HEK293 (cell line): ENCODE measurements around the gene EFCAB11.

Experiments used
- GFI1B ChIP-seq: fragments of 450-650 bp; formaldehyde crosslinking; IDR thresholded peaks from 2 replicates; pipeline ENCODE4 v1.5.1; 2016; ENCODE audit warnings: missing biosample characterization, missing genetic modification characterization
- HIC1 ChIP-seq: fragments of 450-650 bp; formaldehyde crosslinking; IDR thresholded peaks from 2 replicates; pipeline ENCODE4 v1.5.1; 2016; ENCODE audit warnings: missing biosample characterization, missing genetic modification characterization
- HOXA7 ChIP-seq: sonication (generic); formaldehyde crosslinking; IDR thresholded peaks from 2 replicates; pipeline ENCODE4 v1.8.1; 2022; ENCODE audit warnings: missing genetic modification reagents, borderline replicate concordance
- OSR2 ChIP-seq: fragments of 450-650 bp; formaldehyde crosslinking; IDR thresholded peaks from 2 replicates; pipeline ENCODE4 v1.5.1; 2016; ENCODE audit warnings: missing biosample characterization, missing genetic modification characterization
- PRDM6 ChIP-seq: fragments of 450-650 bp; formaldehyde crosslinking; IDR thresholded peaks from 2 replicates; pipeline ENCODE4 v1.5.1; 2017; ENCODE audit warnings: missing biosample characterization, missing genetic modification characterization
- SP2 ChIP-seq: fragments of 450-650 bp; formaldehyde crosslinking; IDR thresholded peaks from 2 replicates; pipeline ENCODE4 v1.5.1; 2016; ENCODE audit warnings: missing biosample characterization, missing genetic modification characterization
- TCF7L2 ChIP-seq: IDR thresholded peaks from 2 replicates; pipeline ENCODE4 v1.6.1; 2011; ENCODE audit warnings: low read depth, mild to moderate bottlenecking, inconsistent platforms, low read length, moderate library complexity, borderline replicate concordance
- ZBTB44 ChIP-seq: fragments of 450-650 bp; IDR thresholded peaks from 2 replicates; pipeline ENCODE4 v1.5.1; 2018; ENCODE audit warnings: missing biosample characterization, mild to moderate bottlenecking, missing genetic modification characterization
- ZIC2 ChIP-seq: fragments of 450-650 bp; formaldehyde crosslinking; IDR thresholded peaks from 2 replicates; pipeline ENCODE4 v1.5.1; 2016; ENCODE audit warnings: missing biosample characterization, missing genetic modification characterization
- ZNF16 ChIP-seq: fragments of 450-650 bp; formaldehyde crosslinking; IDR thresholded peaks from 2 replicates; pipeline ENCODE4 v1.5.1; 2016; ENCODE audit warnings: low read depth, missing biosample characterization, missing genetic modification characterization
- ZNF311 ChIP-seq: fragments of 450-650 bp; formaldehyde crosslinking; IDR thresholded peaks from 2 replicates; pipeline ENCODE4 v1.5.1; 2017; ENCODE audit warnings: missing biosample characterization, missing genetic modification characterization, borderline replicate concordance
- ZNF324 ChIP-seq: fragments of 450-650 bp; formaldehyde crosslinking; IDR thresholded peaks from 2 replicates; pipeline ENCODE4 v1.5.1; 2016; ENCODE audit warnings: missing biosample characterization, missing genetic modification characterization
- ZNF501 ChIP-seq: fragments of 450-650 bp; formaldehyde crosslinking; IDR thresholded peaks from 2 replicates; pipeline ENCODE4 v1.5.1; 2016; ENCODE audit warnings: missing biosample characterization, missing genetic modification characterization
- ZNF513 ChIP-seq: fragments of 450-650 bp; IDR thresholded peaks from 2 replicates; pipeline ENCODE4 v1.5.1; 2018; ENCODE audit warnings: missing biosample characterization, missing genetic modification characterization
- ZNF530 ChIP-seq: fragments of 450-650 bp; formaldehyde crosslinking; IDR thresholded peaks from 2 replicates; pipeline ENCODE4 v1.5.1; 2016; ENCODE audit warnings: low read depth, missing biosample characterization, missing genetic modification characterization
- ZNF544 ChIP-seq: fragments of 450-650 bp; formaldehyde crosslinking; IDR thresholded peaks from 2 replicates; pipeline ENCODE4 v1.5.0; 2017; ENCODE audit warnings: missing biosample characterization, missing genetic modification characterization
- ZNF660 ChIP-seq: fragments of 450-650 bp; IDR thresholded peaks from 2 replicates; pipeline ENCODE4 v1.5.1; 2018; ENCODE audit warnings: missing biosample characterization, mild to moderate bottlenecking, missing genetic modification characterization
- ZNF704 ChIP-seq: fragments of 450-650 bp; formaldehyde crosslinking; IDR thresholded peaks from 2 replicates; pipeline ENCODE4 v1.5.1; 2016; ENCODE audit warnings: missing biosample characterization, missing genetic modification characterization
- ZNF843 ChIP-seq: fragments of 450-650 bp; formaldehyde crosslinking; IDR thresholded peaks from 2 replicates; pipeline ENCODE4 v1.5.1; 2016; ENCODE audit warnings: missing biosample characterization, missing genetic modification characterization
- TF ChIP-seq, protein P1 (sequence below): fragments of 450-650 bp; formaldehyde crosslinking; IDR thresholded peaks from 2 replicates; pipeline ENCODE4 v1.5.1; 2016; ENCODE audit warnings: missing biosample characterization, missing genetic modification characterization
- TF ChIP-seq, protein P2 (sequence below): fragments of 450-650 bp; formaldehyde crosslinking; IDR thresholded peaks from 2 replicates; pipeline ENCODE4 v1.5.1; 2017; ENCODE audit warnings: missing biosample characterization, missing genetic modification characterization
- TF ChIP-seq, protein P3 (sequence below): fragments of 450-650 bp; formaldehyde crosslinking; IDR thresholded peaks from 2 replicates; pipeline ENCODE4 v1.5.1; 2016; ENCODE audit warnings: missing biosample characterization, missing genetic modification characterization

Gene EFCAB11

GRCh38 chr14:89954070-89955021, at the start of gene EFCAB11 (continued):
- TF ChIP-seq ZBTB44 (tag by site-specific recombination) (no peak), TCF7L2 (no peak), ZNF513 (tag by site-specific recombination) (no peak), ZNF530 (tag by site-specific recombination) (no peak), ZNF704 (tag by site-specific recombination) (no peak), ZNF311 (tag by site-specific recombination) (no peak), GFI1B (tag by site-specific recombination) (no peak), ZNF843 (no peak), ZNF324 (tag by site-specific recombination) (0 out of 2 replicates have a peak, but pooled peaks have one; percentile 33), ZNF660 (tag by site-specific recombination) (no peak), SP2 (tag by site-specific recombination) (peak; percentile 99), ZNF501 (tag by site-specific recombination) (peak; percentile 81; the same call in 1 of the 2 replicates), ZIC2 (tag by site-specific recombination) (no peak), OSR2 (tag by site-specific recombination) (peak; percentile 47; the same call in 1 of the 2 replicates), ZNF544 (tag by site-specific recombination) (no peak), PRDM6 (no peak), HIC1 (peak; percentile 99), ZNF16 (tag by site-specific recombination) (no peak), HOXA7 (no peak)
- TF ChIP-seq, protein P1, sequence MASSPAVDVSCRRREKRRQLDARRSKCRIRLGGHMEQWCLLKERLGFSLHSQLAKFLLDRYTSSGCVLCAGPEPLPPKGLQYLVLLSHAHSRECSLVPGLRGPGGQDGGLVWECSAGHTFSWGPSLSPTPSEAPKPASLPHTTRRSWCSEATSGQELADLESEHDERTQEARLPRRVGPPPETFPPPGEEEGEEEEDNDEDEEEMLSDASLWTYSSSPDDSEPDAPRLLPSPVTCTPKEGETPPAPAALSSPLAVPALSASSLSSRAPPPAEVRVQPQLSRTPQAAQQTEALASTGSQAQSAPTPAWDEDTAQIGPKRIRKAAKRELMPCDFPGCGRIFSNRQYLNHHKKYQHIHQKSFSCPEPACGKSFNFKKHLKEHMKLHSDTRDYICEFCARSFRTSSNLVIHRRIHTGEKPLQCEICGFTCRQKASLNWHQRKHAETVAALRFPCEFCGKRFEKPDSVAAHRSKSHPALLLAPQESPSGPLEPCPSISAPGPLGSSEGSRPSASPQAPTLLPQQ (tag by site-specific recombination): peak; percentile 72
- TF ChIP-seq, protein P2, sequence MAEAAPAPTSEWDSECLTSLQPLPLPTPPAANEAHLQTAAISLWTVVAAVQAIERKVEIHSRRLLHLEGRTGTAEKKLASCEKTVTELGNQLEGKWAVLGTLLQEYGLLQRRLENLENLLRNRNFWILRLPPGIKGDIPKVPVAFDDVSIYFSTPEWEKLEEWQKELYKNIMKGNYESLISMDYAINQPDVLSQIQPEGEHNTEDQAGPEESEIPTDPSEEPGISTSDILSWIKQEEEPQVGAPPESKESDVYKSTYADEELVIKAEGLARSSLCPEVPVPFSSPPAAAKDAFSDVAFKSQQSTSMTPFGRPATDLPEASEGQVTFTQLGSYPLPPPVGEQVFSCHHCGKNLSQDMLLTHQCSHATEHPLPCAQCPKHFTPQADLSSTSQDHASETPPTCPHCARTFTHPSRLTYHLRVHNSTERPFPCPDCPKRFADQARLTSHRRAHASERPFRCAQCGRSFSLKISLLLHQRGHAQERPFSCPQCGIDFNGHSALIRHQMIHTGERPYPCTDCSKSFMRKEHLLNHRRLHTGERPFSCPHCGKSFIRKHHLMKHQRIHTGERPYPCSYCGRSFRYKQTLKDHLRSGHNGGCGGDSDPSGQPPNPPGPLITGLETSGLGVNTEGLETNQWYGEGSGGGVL (tag by site-specific recombination): no peak
- TF ChIP-seq, protein P3, sequence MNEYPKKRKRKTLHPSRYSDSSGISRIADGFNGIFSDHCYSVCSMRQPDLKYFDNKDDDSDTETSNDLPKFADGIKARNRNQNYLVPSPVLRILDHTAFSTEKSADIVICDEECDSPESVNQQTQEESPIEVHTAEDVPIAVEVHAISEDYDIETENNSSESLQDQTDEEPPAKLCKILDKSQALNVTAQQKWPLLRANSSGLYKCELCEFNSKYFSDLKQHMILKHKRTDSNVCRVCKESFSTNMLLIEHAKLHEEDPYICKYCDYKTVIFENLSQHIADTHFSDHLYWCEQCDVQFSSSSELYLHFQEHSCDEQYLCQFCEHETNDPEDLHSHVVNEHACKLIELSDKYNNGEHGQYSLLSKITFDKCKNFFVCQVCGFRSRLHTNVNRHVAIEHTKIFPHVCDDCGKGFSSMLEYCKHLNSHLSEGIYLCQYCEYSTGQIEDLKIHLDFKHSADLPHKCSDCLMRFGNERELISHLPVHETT (tag by site-specific recombination): no peak; the same call in 1 of the 2 replicates
